AG10803 (cell line): ENCODE data around the gene KRT80.
"Not testable (repeated sequence)": the region's sequence is repeated elsewhere in the genome, so short reads cannot be mapped to it uniquely, and the experiment has no call there.

Experiments
- DNase-seq: peaks from one replicate; pipeline ENCODE4 v3.0.0; 2010; ENCODE audit warnings: low read depth
- H3K4me3 ChIP-seq: 2 replicates; pipeline ENCODE4 v1.5.1; 2011; ENCODE audit warnings: mild to moderate bottlenecking, low read length, control low read depth
- TF ChIP-seq, protein P1 (sequence below): conservative IDR thresholded peaks from 2 replicates; pipeline ENCODE4 v1.5.1; 2011; ENCODE audit warnings: mild to moderate bottlenecking, low read length, control low read depth, inconsistent platforms

The KRT80 gene

DNA sequence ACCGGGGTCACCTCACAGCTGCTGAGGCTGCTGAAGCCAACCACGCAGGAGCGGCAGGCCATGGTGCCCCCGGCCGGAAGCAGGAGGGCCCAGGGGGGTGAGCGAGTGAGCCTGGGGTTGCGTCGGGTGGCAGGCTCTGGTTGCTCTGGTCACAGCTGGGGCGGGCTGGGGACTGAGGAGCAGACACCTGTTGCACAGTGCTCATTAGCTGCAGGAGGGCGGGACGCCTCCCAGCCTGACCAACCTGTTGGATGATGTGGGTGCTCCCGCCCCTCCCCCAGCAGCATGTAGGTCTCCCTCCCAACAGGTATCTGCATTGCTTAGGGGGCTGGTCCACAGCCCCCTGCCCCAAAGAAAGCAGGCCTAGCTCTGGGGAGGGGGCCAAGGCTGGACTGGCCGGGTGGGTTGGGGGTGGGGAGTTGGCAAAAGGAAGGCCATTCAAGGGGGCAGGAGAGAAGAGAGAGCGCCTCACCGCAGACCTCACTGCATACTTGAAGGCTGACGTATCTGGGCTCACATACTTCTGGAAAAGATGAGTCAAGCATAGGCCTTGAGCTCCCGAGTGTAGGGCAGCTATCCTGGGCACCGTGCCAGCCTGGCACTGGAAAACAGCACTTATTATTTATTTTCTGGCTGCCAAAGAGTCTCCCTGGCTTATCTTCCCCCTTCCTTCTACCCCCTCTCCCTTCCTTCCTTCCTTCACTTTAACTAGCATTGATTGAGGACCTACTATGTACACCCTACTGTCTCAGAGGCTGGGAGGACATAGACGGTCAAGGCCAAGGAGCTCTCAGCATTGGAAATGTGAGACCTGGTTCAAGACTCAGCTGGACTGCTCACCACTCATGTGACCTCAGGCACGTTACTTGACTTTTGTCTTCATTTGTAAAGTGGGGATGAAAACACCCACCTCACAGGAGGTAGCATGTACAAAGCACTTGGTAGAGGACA, at the start of gene KRT80:
Gene KRT80 (minus strand): TSS at position 174 of the 951 bp plus-strand sequence. CDS start 112 bp downstream, at position 62.
- DNase-seq = peak; percentile 99
- H3K4me3 ChIP-seq = no peak within 1 kb of the TSS
- TF ChIP-seq, protein P1, sequence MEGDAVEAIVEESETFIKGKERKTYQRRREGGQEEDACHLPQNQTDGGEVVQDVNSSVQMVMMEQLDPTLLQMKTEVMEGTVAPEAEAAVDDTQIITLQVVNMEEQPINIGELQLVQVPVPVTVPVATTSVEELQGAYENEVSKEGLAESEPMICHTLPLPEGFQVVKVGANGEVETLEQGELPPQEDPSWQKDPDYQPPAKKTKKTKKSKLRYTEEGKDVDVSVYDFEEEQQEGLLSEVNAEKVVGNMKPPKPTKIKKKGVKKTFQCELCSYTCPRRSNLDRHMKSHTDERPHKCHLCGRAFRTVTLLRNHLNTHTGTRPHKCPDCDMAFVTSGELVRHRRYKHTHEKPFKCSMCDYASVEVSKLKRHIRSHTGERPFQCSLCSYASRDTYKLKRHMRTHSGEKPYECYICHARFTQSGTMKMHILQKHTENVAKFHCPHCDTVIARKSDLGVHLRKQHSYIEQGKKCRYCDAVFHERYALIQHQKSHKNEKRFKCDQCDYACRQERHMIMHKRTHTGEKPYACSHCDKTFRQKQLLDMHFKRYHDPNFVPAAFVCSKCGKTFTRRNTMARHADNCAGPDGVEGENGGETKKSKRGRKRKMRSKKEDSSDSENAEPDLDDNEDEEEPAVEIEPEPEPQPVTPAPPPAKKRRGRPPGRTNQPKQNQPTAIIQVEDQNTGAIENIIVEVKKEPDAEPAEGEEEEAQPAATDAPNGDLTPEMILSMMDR = no peak

DNA sequence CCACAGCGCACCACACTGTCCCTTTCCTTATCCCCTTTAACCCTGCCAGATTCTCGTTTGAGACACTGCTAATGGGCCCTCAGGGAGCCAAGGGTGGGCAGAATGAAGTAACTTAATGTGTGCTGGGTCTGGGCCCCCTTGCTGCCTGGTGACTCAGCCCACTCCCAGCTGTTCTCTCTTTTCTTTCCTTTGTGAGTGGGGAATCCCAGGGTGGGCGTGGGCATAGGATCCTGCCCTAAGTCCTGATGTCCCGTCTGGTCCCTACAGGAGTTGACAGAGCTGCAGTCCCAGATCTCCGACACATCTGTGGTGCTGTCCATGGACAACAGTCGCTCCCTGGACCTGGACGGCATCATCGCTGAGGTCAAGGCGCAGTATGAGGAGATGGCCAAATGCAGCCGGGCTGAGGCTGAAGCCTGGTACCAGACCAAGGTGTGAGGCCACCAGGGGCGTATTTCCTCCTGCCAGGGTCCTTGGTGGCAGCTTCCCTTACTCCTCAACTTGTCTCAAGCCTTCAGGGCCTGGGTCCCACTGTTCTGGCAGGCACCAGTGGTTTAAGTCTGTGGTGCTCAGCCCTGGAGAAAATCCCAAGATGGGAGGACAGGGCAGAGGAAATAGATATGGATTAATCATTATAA, 49.5 kb upstream of the KRT80 start:
- no peak for DNase-seq
- TF ChIP-seq, protein P1 = no peak
- no peak overlapping the region for H3K4me3 ChIP-seq

DNA sequence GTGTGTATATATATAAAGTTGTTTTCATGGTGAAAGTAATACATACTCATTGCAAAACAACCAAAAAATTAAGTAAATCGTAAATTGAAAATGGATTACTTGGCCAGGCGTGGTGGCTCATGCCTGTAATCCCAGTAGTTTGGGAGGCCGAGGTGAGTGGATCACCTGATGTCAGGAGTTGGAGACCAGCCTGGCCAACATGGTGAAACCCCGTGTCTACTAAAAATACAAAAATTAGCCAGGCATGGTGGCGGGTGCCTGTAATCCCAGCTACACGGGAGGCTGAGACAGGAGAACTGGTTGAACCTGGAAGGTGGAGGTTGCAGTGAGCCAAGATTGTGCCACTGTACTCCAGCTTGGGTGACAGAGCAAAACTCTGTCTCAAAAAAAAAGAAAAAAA, 48.4 kb upstream of the KRT80 start:
- not testable (repeated sequence) for H3K4me3 ChIP-seq, DNase-seq

DNA sequence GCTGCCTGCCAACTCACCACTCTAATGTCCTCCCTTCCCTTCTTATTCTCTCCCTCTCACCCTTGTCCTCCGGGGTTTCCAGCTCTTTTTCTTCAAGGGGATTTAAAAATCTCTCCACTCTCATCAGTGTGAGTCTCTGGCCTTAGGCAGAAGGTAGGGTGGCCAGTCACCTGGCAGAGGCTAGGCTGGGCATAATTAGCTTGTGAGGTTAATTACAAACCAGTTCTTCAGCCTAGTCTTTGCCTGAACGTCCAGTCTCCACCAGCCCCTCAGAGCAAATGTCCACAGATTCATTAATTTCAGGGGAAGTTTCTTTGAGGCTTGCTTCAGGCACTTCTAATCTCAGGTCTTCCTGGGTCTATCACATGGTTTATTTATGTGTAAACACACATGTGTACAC, 48.0 kb upstream of the KRT80 start:
- no peak overlapping the region for H3K4me3 ChIP-seq
- DNase-seq = no peak
- TF ChIP-seq, protein P1 = no peak

DNA sequence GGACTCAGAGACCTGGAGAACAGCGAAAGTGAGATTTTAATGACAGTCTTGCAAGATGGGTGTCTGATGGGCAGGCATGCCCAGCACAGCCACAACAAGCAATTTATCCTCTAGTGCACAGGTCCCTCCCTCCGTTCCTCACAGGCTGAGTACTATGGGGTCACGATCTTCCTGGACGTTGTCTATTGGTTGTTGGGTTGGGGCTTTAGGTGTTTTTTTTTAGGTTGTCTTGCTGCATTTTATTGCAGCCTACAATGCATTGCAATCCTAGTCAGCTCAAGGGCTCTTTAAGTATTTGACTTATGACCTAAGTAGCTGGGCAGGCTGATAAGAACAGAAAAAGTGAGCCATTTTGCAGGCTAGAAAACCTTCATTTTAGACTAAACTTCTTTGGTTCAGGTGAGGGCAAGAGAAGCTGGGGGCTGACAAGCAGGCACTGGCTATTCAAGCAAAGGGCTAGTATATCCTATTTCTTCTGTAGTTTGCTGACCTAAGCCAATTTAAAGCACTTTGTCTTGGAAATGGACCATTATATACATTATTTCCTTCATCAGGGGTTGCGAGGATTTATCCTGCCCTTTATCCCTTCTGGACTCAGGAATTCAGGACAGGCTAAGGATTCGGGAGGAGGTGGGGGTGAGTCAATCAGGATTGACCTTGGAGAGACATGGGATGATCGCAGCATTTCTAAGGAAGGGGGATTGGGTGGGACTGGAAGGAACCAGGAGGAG, 47.3 kb upstream of the KRT80 start:
- no peak for DNase-seq
- TF ChIP-seq, protein P1 = no peak
- no peak overlapping the region for H3K4me3 ChIP-seq

DNA sequence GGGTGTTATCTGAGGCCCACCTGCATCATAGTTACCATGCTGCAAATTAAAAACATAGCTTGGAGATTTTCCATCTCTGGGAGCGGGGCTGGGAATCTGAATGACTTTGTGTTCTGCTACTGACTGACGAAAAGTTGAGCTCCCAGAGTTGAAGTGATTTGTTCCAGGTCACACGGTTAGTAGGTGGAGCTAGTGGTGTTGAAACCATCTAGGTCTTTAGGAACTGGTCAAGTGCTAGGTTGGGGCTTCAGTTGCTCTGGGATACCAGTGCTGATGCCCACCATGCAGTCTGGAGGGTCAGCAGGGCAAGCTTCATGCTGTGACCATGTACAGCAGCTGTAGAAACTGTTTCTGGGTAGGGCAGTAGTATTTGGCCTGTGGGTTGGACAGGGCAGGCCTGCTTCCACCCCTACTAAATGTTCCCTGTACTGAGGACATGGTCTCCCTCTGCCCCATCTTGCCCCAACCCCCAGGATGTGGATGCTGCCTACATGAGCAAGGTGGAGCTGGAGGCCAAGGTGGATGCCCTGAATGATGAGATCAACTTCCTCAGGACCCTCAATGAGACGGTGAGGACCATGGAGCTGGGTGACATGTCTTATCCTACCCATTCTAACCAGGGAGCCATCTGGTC, 46.5 kb upstream of the KRT80 start:
- DNase-seq = no peak
- no peak overlapping the region for H3K4me3 ChIP-seq
- TF ChIP-seq, protein P1 = no peak
